Spleen (tissue), 3 donors: ENCODE measurements around the gene RPTN.

Experiments
- POLR2A ChIP-seq, 3 donors: fragments of 450-650 bp; IDR thresholded peaks; one replicate each; pipeline ENCODE4 v1.5.1; 2017; ENCODE audit warnings: antibody characterized with exemption in 3 of 3, mild to moderate bottlenecking in 1 of 3
- POLR2AphosphoS5 ChIP-seq, 3 donors: sonication (generic); formaldehyde crosslinking; IDR thresholded peaks; one replicate each; pipeline ENCODE4 v1.5.1; 2017; ENCODE audit warnings: antibody characterized with exemption in 3 of 3

DNA sequence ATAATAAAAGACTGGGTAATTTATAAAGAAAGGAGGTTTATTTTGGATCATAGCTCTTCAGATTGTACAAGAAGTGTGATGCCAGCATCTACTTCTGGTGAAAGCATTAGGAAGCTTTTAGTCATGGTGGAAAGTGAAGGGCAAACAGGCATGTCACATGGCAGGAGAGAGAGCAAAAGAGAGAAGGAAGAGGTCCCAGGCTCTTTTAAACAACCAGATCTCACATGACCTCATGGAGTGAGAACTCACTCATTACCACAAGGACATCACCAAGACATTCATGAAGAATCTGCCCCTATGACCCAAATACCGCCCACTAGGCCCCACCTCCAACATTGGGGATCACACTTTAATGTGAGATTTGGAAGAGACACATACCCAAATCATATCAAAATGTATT, 10.0 kb downstream of the RPTN start:
- TF ChIP-seq POLR2A (IDR thresholded peaks at IDR 0.05), result no peak
- no peak for TF ChIP-seq POLR2AphosphoS5 (IDR thresholded peaks at IDR 0.05)
